GM18867 (cell line): ENCODE results near the gene ORMDL3.
"Not testable (repeated sequence)": the region's sequence is repeated elsewhere in the genome, so short reads cannot be mapped to it uniquely, and the experiment has no call there.

ENCODE experiments used
- ATAC-seq: cut with Tn5 transposase; IDR thresholded peaks from one replicate; pipeline ENCODE4 v1.9.1; 2021; ENCODE audit warnings: mild to moderate bottlenecking, moderate library complexity; ENCODE audit not compliant: unreplicated experiment

Gene ORMDL3

DNA sequence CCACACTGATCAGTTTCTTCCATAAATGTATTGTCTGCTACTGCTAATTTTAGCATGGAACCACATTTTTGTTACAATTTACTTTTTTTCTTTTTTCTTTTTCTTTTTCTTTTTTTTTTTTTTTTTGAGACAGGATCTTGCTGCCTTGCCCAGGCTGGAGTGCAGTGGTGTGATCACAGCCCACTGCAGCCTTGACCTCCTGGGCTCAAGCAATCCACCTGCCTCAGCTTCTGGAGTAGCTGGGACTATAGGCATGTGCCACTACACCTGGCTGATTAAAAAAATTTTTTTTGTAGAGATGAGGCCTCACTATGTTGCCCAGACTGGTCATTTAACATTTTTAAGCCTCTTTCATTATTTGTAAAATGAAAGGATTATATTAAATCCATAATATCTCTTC lies 40.3 kb downstream of the ORMDL3 start:
- ATAC-seq: no peak

DNA sequence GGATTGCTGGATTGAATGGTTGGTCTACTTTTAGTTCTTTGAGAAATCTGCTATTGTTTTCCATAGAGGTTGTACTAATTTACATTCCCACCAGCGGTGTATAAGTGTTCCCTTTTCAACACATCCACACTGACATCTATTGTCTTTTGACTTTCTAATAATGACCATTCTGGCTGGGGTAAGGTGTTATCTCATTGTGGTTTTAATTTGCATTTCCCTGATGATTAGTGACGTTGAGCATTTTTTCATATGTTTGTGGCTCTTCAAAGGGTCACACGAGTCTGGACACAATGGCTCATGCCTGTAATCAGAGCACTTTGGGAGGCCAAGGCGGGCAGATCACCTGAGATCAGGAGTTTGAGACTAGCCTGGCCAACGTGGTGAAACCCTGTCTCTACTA lies 41.3 kb downstream of the ORMDL3 start:
- not testable (repeated sequence) for ATAC-seq

DNA sequence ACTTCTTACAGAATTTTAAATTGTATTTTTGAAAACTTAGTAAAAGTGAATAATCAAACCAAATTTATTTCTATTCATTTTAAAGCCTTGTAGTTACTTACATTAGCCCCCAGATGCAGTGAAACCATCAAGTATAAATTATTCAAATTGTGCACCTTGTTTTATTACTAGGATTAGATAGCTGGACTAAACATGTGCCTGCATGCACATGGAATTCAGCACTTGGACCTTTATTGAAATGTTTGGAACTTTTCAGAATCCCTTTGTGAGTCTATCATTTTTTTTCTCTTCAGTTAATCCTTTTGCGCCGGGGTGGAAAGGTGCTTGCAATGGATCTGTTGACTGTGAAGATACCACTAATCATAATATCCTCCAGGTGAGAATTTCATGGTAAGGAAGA lies 54.6 kb downstream of the ORMDL3 start:
- ATAC-seq: no peak

- ATAC-seq: no peak
These were observed 55.6 kb downstream of the ORMDL3 start for GRCh38 chr17:39871801-39872200.
